T-cell (primary cell): Measurements from ENCODE around the gene MAIP1. TPM values are rescaled to one million over a fixed set of nuclear protein-coding genes. Genes with fewer than 3 reads are reported as not detected.

Experiments used
- ATAC-seq, 4 experiments: fragments of 200-7000 bp in 3 of 4; fragments of 150-1000 bp in 1 of 4; cut with Tn5 transposase; replicated peaks in 1 of 4; 1 replicate in 3 of 4; 2 replicates in 1 of 4; pipeline ENCODE4 v1.10.0; 2021; ENCODE audit warnings: moderate library complexity in 3 of 4, mild to moderate bottlenecking in 2 of 4, moderate number of reproducible peaks in 1 of 4
- CTCF ChIA-PET, 2 donors: fragments of 300-600 bp; sonication (Branson Sonifier 250); formaldehyde crosslinking; loops; one replicate each; lab custom pipeline; 2022; ENCODE audit warnings: antibody characterized with exemption in 2 of 2; lab: Charles Lee
- POLR2A ChIA-PET, 2 donors: fragments of 300-600 bp; sonication (Branson Sonifier 250); formaldehyde crosslinking; loops; one replicate each; lab custom pipeline; 2022; ENCODE audit warnings: antibody characterized with exemption in 2 of 2; lab: Charles Lee
- DNase-seq, 35 experiments: peaks; one replicate each; pipeline versions ENCODE4 v3.0.0 to v3.0.0-alpha.2; 2013 to 2023
- H3K27ac ChIP-seq: one replicate; pipeline ENCODE4 v1.5.1; 2013; ENCODE audit warnings: low read length
- H3K27me3 ChIP-seq, 2 experiments: replicated peaks in 1 of 2; 1 replicate in 1 of 2; 2 replicates in 1 of 2; pipeline versions ENCODE4 v1.6.1 to v1.7.0; 2013; ENCODE audit warnings: low read length in 1 of 2, mixed read lengths in 1 of 2; ENCODE audit not compliant: control insufficient read depth in 2 of 2, insufficient read depth in 2 of 2; ENCODE audit errors: extremely low read depth in 1 of 2
- H3K36me3 ChIP-seq, 2 donors: 1 replicate in 1 of 2; 2 replicates in 1 of 2; pipeline versions ENCODE4 v1.6.1 to v1.7.0; 2013; ENCODE audit warnings: low read length in 1 of 2; ENCODE audit not compliant: control insufficient read depth in 2 of 2, insufficient read depth in 1 of 2; ENCODE audit errors: extremely low read depth in 1 of 2
- H3K4me1 ChIP-seq, 2 experiments: 1 replicate in 1 of 2; 2 replicates in 1 of 2; pipeline versions ENCODE4 v1.6.1 to v1.7.0; 2013; ENCODE audit warnings: low read length in 2 of 2, mixed read lengths in 1 of 2; ENCODE audit not compliant: insufficient read depth in 2 of 2, control insufficient read depth in 1 of 2; ENCODE audit errors: extremely low read depth in 1 of 2
- H3K4me3 ChIP-seq, 2 donors: 1 replicate in 1 of 2; 2 replicates in 1 of 2; pipeline versions ENCODE4 v1.5.1 to v1.7.0; 2013; ENCODE audit warnings: mild to moderate bottlenecking in 2 of 2, low read length in 1 of 2, moderate library complexity in 1 of 2; ENCODE audit not compliant: control insufficient read depth in 1 of 2; ENCODE audit errors: extremely low read depth in 1 of 2
- H3K9me3 ChIP-seq: 2 replicates; pipeline ENCODE4 v1.7.0; 2013
- H3K27ac Mint-ChIP-seq, 2 donors: one replicate each; pipeline ENCODE4 v1.8.0; 2020 to 2021; ENCODE audit warnings: mild to moderate bottlenecking in 2 of 2, mixed read lengths in 2 of 2
- H3K27me3 Mint-ChIP-seq, 2 donors: one replicate each; pipeline ENCODE4 v1.8.0; 2021 to 2022; ENCODE audit warnings: mixed read lengths in 2 of 2
- H3K36me3 Mint-ChIP-seq: one replicate; pipeline ENCODE4 v1.8.0; 2021; ENCODE audit warnings: mixed read lengths
- H3K4me1 Mint-ChIP-seq, 3 donors: one replicate each; pipeline ENCODE4 v1.8.0; 2020 to 2022; ENCODE audit warnings: mixed read lengths in 3 of 3, mild to moderate bottlenecking in 1 of 3
- H3K4me3 Mint-ChIP-seq, 3 donors: one replicate each; pipeline ENCODE4 v1.8.0; 2020 to 2022; ENCODE audit warnings: mild to moderate bottlenecking in 3 of 3, mixed read lengths in 3 of 3, moderate library complexity in 3 of 3
- H3K9me3 Mint-ChIP-seq, 3 donors: one replicate each; pipeline ENCODE4 v1.8.0; 2020 to 2022; ENCODE audit warnings: mixed read lengths in 3 of 3
- WGBS: methylation state at CpG from one replicate; pipeline ENCODE4 v1.1.5; 2013; ENCODE audit warnings: missing lambda C conversion rate; ENCODE audit not compliant: insufficient coverage; 5-methylcytosine and 5-hydroxymethylcytosine counted together
- total RNA-seq, 35 experiments: library from RNA in 6 of 35; stranded (reverse) in 6 of 35; fragments of 120-200 nt in 1 of 35; gene quantifications; one replicate each; pipeline versions ENCODE4 v1.2.1 to v1.2.4 and lab custom pipeline; 2013 to 2026

The MAIP1 gene
- total RNA-seq, 5 donors from 2014 or later (not counting 1 experiment from before 2014, with no cell fraction given) = 13.9 to 29.6 (median 14.7) TPM

DNA sequence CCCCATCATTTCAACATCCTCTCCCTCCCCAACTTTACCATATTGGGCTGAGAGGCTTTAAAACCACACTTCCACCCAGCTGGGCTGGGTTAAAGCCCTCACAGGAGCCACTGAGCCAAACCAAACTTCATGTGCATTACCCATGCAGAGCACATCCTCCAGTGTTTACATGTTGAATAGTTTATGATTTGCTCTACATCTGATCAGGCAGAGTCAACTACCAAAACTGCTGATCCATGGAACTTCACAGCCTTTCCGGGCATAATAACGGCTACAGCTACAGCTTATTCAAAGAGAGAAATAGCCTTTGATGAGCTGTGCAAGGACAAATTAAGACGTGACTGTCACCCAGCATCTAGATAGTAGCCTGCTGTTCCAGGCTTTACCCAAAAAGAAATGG is 39.0 kb downstream of the MAIP1 start:
- Mint-ChIP-seq H3K4me1 (no peaks in the 10 kb centered on the region), H3K9me3 (no peaks in the 10 kb centered on the region), H3K27ac (no peak overlapping the region), H3K4me3 (no peak overlapping the region), H3K27me3 (no peaks in the 10 kb centered on the region), H3K36me3 (no peaks in the 10 kb centered on the region)
- ChIA-PET CTCF (no interaction called here), POLR2A (interaction anchor here in 1 of 2 donors (0.5 kb wide), 1 partner anchor 802 kb away, joined by 3 read pairs; no protein-coding TSS in a partner anchor)
- ATAC-seq = no peak
- Histone ChIP-seq H3K4me3 (no peak overlapping the region), H3K36me3 (no peaks in the 10 kb centered on the region), H3K9me3 (no peaks in the 10 kb centered on the region), H3K27ac (no peak overlapping the region), H3K27me3 (no peaks in the 10 kb centered on the region), H3K4me1 (no peaks in the 10 kb centered on the region)
- no peak for DNase-seq
- WGBS = 100% methylated on average over 1 of the region's 3 CpGs

DNA sequence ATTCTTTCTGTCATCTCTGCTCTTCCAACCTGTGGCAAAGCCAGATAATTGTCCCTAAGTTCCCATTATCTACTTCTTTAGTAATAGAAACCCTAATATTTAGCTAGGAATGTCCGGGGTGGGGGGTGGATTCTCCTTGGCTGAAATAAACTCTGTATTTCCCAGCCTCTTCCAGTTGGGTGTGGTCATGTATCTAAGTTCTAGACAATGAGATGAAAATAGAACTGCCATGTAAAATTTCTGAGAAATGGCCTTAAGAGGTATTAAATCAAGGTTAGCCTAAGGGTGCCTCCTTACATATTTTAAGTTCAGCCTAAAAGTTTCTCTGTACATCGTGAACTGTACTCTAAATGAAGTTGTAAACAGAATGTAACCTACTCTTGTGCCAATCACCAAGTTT is 39.5 kb downstream of the MAIP1 start:
- no CpG with 5 or more reads among the region's 2 CpGs for WGBS
- Histone ChIP-seq H3K36me3 (no peaks in the 10 kb centered on the region), H3K27me3 (no peaks in the 10 kb centered on the region), H3K4me1 (no peaks in the 10 kb centered on the region), H3K9me3 (no peaks in the 10 kb centered on the region), H3K4me3 (no peak overlapping the region), H3K27ac (no peak overlapping the region)
- POLR2A ChIA-PET = interaction anchor here in 1 of 2 donors (0.5 kb wide), 1 partner anchor 802 kb away, joined by 3 read pairs; no protein-coding TSS in a partner anchor
- Mint-ChIP-seq H3K4me1 (no peaks in the 10 kb centered on the region), H3K27ac (no peak overlapping the region), H3K9me3 (no peaks in the 10 kb centered on the region), H3K4me3 (no peak overlapping the region), H3K36me3 (no peaks in the 10 kb centered on the region), H3K27me3 (no peaks in the 10 kb centered on the region)
- DNase-seq = no peak
- no peak for ATAC-seq
- CTCF ChIA-PET = no interaction called here

DNA sequence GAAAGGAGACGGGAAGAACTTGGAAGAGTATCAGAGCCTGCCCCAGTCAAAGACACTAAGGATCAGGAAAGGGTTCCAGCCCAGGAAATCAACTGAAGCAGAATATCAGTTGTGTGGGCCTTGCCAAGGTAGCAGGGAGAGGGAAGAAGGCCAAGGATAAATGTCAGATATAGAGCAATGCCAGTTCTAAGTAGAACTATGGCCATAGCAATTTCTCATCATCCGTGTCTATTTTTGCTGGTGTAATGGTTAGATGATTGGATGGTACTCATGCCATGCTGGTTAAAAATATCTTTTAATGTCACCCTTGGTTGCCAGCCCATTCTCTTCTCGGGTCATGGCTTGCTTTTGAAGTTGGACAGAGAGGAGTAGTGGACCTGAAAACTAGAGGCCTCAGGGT is 41.9 kb downstream of the MAIP1 start:
- ATAC-seq (no peak), DNase-seq (no peak)
- no peaks in the 10 kb centered on the region for H3K4me1 Mint-ChIP-seq
- no peaks in the 10 kb centered on the region for H3K9me3 Mint-ChIP-seq
- H3K4me3 ChIP-seq = no peak overlapping the region
- H3K27me3 ChIP-seq = peaks cover 0 to 2% of the 10 kb centered on the region in 2 experiments
- no peak overlapping the region for H3K27ac Mint-ChIP-seq
- WGBS = 83% methylated on average over 3 of the region's 3 CpGs
- no peaks in the 10 kb centered on the region for H3K36me3 Mint-ChIP-seq
- no peaks in the 10 kb centered on the region for H3K36me3 ChIP-seq
- peaks cover 0 to 3% of the 10 kb centered on the region in 2 donors for H3K27me3 Mint-ChIP-seq
- no peaks in the 10 kb centered on the region for H3K9me3 ChIP-seq
- H3K4me3 Mint-ChIP-seq = no peak overlapping the region
- ChIA-PET CTCF (no interaction called here), POLR2A (interaction anchor here in 1 of 2 donors (0.7 kb wide), 1 partner anchor 26 kb away, joined by 4 read pairs; no protein-coding TSS in a partner anchor)
- no peak overlapping the region for H3K27ac ChIP-seq
- H3K4me1 ChIP-seq = no peaks in the 10 kb centered on the region

DNA sequence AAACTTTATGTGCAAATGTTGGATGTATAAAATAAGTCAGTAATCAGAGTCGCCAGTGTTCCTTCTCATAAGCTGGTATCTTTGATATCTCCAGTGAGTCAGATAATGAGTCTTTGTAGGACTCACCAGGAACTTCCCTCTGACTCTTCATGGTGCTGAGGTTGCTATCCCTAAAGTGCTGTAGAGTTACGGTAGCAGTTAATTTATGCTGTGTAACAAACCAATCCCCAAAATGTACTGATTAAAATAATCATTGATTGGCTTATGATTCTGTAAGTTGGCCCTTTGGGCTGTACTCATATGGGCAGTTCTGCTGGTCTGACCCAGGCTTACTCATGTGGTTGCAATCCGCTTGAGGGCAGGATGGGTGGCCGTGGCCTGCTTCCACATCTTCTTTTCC is 43.8 kb downstream of the MAIP1 start:
- no peaks in the 10 kb centered on the region for H3K36me3 Mint-ChIP-seq

DNA sequence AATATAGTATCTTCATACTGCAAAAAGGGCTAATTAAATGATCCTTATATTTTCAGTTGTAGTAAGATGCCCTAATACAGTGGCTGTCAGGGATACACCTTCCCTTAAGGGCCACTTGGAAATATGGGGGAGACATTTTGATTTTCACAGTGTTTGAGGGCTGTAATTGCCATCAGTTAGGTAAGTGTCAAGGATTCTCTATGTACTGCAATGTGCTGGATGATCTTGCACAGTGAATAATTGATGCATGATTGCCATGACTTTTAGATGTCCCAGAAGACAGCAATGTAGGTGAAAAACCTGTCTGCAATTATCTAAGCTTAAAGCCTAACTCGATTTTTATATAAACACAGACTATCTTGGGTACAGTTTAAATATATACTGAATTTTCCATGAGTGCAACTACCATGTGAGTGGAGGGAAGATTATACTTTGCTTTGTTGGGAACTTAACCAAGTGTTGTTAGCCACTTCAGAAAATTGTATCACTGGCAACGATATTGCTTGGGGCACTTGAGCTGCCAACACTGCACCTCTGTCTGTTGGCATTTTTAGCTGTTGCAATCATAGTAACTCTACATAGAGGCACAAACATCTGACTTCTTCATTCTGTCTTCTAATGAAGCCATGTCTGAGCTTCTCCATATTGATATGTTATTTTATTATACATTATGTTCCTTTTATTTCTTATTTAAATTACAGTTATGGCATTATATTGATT is 45.2 kb downstream of the MAIP1 start:
- Mint-ChIP-seq H3K36me3 (no peaks in the 10 kb centered on the region), H3K27me3 (peaks cover 0 to 4% of the 10 kb centered on the region in 2 donors), H3K4me3 (no peak overlapping the region), H3K9me3 (peaks cover 0 to 4% (median 0%) of the 10 kb centered on the region in 3 donors), H3K4me1 (no peaks in the 10 kb centered on the region), H3K27ac (no peak overlapping the region)
- Histone ChIP-seq H3K9me3 (no peaks in the 10 kb centered on the region), H3K27ac (no peak overlapping the region), H3K36me3 (no peaks in the 10 kb centered on the region), H3K27me3 (peaks cover 0 to 2% of the 10 kb centered on the region in 2 experiments), H3K4me3 (no peak overlapping the region), H3K4me1 (no peaks in the 10 kb centered on the region)
- ATAC-seq (no peak), DNase-seq (no peak)
- POLR2A ChIA-PET = no interaction called here
- no CpG with 5 or more reads among the region's 2 CpGs for WGBS
- CTCF ChIA-PET = interaction anchor here in 1 of 2 donors (0.6 kb wide), 1 partner anchor 104 kb away, joined by 3 read pairs; no protein-coding TSS in a partner anchor

More for the DNA sequence above, 43.8 kb downstream of the MAIP1 start:
- DNase-seq (no peak), ATAC-seq (no peak)
- H3K27ac Mint-ChIP-seq = no peak overlapping the region
- CTCF ChIA-PET = no interaction called here
- no peaks in the 10 kb centered on the region for H3K9me3 Mint-ChIP-seq
- H3K27ac ChIP-seq = no peak overlapping the region
- H3K4me3 ChIP-seq = no peak overlapping the region
- H3K4me3 Mint-ChIP-seq = no peak overlapping the region
- H3K4me1 Mint-ChIP-seq = no peaks in the 10 kb centered on the region
- POLR2A ChIA-PET = no interaction called here
- no peaks in the 10 kb centered on the region for H3K9me3 ChIP-seq
- 80% methylated on average over 2 of the region's 4 CpGs for WGBS
- H3K27me3 ChIP-seq = peaks cover 0 to 2% of the 10 kb centered on the region in 2 experiments
- H3K36me3 ChIP-seq = no peaks in the 10 kb centered on the region
- peaks cover 0 to 4% of the 10 kb centered on the region in 2 donors for H3K27me3 Mint-ChIP-seq
- H3K4me1 ChIP-seq = no peaks in the 10 kb centered on the region

DNA sequence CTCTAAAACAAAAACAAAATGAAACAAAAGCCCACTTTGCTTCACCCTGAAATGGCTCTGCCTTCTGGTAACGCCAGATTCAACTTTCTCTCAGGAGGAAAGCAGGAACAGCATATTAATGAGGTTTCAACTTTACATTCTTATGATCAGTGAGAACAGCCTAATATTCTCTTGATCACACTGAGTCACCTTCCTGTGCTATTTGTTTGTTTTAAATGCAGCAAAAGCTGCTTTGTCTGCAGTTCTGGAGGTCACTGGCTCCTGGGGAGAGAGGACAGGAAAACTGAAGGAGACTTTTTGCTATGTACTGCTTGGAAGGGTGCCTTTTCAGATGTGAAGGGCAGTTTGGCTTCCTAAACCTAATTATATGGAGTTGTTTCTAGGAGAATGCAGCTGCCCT is 48.1 kb downstream of the MAIP1 start:
- Histone ChIP-seq H3K4me1 (no peaks in the 10 kb centered on the region), H3K36me3 (no peaks in the 10 kb centered on the region), H3K27ac (no peak overlapping the region), H3K9me3 (peaks cover 2% of the 10 kb centered on the region), H3K4me3 (no peak overlapping the region), H3K27me3 (peaks cover 0 to 2% of the 10 kb centered on the region in 2 experiments)
- Mint-ChIP-seq H3K9me3 (peaks cover 0 to 9% (median 2%) of the 10 kb centered on the region in 3 donors), H3K36me3 (no peaks in the 10 kb centered on the region), H3K4me1 (no peaks in the 10 kb centered on the region), H3K4me3 (no peak overlapping the region), H3K27ac (no peak overlapping the region), H3K27me3 (peaks cover 0 to 4% of the 10 kb centered on the region in 2 donors)
- CTCF ChIA-PET = no interaction called here
- no peak for ATAC-seq
- no CpG with 5 or more reads among the region's 1 CpG for WGBS
- POLR2A ChIA-PET = no interaction called here
- no peak for DNase-seq
